Measurements from ENCODE around the gene PLSCR4. TPM values are rescaled to one million over a fixed set of nuclear protein-coding genes. Genes with fewer than 3 reads are reported as not detected.

The PLSCR4 gene
- 4.7 to 6.5 TPM (median 5.2 TPM) in 5 replicates for total RNA-seq (2022; extraction: Qiagen RNA extraction)

DNA sequence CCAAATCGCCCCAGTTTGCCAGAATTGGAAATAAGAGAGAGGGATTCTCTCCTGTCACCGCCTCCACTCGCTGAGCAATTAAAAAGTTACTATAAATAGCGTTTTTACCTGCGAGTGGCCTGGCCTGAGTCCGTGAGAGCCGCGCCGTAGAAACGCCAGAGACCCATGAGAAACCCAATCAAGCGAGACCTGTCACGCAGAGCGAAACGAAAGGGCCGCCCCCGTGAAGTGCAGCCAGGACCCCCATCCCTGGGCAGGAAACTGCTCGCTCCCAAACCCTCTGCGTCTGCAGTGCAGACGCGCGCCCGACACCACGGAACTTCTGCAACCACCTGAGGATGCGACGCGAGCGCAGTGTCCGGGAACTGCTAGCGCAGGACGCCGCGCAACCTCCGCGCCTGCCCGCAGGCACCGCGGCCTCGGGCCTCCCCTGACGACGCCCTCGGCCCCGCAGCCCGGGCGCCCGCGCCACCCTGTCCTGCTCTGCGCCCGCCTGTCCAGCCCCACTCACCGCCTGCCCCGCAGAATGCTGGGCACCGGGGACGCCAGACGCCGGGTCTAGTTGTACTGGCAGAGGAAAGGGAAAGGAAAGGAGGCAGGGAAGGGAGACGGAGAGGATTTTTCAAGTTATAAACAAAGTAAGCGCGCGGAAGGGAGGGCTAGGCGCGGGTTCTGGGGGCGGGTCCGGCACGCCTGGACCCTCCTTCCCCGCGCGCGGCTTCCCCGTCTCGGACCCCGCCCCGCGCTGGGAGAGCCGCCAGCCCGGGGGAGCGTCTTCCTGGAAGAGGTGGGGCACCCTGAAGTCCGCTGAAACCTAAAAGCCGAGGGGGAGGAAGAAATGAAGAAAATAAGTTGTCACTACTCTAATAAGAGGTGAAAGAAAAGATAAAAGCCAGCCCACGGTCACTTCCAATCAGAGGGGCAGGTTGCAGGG is at the start of gene PLSCR4:
Gene PLSCR4 (minus strand): TSS at position 657 of the 934 bp plus-strand sequence. CDS start 29,034 bp downstream, outside the sequence.

DNA sequence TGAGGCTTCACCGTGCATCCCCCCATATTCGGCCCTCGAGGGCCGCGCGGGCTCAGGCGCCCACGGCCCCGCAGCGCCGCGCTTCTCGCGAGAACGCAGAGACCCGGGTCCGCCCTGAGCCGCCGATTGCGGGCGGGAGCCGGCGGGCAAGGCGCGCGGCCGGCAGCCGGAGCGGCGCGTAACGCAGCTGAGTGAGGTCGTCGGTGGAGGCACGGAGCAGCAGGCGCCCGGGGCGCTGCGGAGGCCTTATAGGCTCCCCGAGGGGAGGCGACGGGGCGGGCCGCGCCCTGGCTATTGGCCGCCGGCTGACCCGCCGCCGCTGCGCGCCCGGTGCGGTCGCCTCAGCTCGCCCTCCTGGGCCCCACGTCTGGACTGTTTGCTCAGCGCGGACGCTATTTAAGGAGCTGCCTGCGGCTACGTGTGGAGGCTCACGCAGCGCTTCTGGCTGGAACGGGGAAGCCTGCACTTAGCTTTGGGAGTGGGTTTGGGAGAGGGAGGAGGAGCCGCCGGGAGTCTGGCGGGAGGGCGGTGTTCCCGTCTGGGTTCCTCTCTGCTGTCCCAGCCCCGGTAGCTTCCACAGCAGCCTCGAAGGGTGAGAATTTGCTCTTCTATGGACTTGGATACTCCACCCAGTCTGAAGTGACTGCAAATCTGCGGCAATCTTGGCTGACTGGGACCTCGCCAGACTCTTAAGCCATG is 89.8 kb downstream of the PLSCR4 start, which contains the start of gene PLOD2:
Gene PLOD2 (minus strand): TSS at position 221 of the 699 bp plus-strand sequence. CDS start 195 bp downstream, at position 26.

Other genes with a start within 250 kb of the PLSCR4 start
- gene PLOD2, start 89.9 kb downstream of the PLSCR4 start, total RNA-seq (2022; extraction: Qiagen RNA extraction), result 98.2 to 162 TPM (median 128 TPM) in 5 replicates
- not detected in 5 replicates for gene PLSCR2, start 218.5 kb upstream of the PLSCR4 start, total RNA-seq (2022; extraction: Qiagen RNA extraction)

Data from A549 treated with CORT108297 at 1 μM for 4 hours (cell line).